ENCODE data around the gene COLEC12. TPM values are rescaled to one million over a fixed set of nuclear protein-coding genes. Genes with fewer than 3 reads are reported as not detected.
A peak's percentile ranks its signal among the peaks of the same experiment; 100 is the strongest.

COLEC12 gene
- total and polyA plus RNA-seq, 9 donors: 0.78 to 20.7 (median 5.9) TPM

DNA sequence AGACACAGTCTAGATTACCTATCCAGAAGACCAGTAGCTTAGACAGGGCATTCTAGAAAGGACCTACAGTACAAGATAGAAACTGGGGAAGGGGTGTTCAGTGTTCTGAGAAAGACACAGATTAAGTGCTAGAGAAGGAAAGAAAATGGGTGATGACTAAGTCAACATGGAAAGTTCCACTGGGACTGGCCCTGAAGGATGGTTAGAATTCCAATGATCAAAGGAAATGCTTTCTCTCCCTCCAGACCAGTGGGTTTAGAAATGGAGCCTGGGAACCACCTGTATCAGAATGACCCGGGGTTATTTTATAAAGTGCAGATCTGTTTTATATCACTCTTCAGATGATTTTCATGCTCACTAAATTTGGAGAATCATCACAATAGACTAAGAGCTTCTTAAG lies 5.8 kb upstream of the COLEC12 start:
- WGBS, 3 donors: 83 to 100% (median 88%) methylated on average over 1 of the region's 1 CpG
- DNase-seq: no peak
- Histone ChIP-seq H3K4me3 (no peak overlapping the region), H3K9me3 (no peaks in the 10 kb centered on the region), H3K27ac (no peak overlapping the region), H3K4me1 (ENCODE audit: insufficient read depth) (no peaks in the 10 kb centered on the region), H3K36me3 (no peaks in the 10 kb centered on the region), H3K27me3 (no peaks in the 10 kb centered on the region)
- intact Hi-C loops (cut with DNase I): no loop called here
- TF ChIP-seq, protein P1, sequence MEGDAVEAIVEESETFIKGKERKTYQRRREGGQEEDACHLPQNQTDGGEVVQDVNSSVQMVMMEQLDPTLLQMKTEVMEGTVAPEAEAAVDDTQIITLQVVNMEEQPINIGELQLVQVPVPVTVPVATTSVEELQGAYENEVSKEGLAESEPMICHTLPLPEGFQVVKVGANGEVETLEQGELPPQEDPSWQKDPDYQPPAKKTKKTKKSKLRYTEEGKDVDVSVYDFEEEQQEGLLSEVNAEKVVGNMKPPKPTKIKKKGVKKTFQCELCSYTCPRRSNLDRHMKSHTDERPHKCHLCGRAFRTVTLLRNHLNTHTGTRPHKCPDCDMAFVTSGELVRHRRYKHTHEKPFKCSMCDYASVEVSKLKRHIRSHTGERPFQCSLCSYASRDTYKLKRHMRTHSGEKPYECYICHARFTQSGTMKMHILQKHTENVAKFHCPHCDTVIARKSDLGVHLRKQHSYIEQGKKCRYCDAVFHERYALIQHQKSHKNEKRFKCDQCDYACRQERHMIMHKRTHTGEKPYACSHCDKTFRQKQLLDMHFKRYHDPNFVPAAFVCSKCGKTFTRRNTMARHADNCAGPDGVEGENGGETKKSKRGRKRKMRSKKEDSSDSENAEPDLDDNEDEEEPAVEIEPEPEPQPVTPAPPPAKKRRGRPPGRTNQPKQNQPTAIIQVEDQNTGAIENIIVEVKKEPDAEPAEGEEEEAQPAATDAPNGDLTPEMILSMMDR (IDR thresholded peaks at IDR 0.05): no peak
- TF ChIP-seq EP300 (IDR thresholded peaks at IDR 0.05) (no peak), POLR2A (IDR thresholded peaks at IDR 0.05) (no peak)

DNA sequence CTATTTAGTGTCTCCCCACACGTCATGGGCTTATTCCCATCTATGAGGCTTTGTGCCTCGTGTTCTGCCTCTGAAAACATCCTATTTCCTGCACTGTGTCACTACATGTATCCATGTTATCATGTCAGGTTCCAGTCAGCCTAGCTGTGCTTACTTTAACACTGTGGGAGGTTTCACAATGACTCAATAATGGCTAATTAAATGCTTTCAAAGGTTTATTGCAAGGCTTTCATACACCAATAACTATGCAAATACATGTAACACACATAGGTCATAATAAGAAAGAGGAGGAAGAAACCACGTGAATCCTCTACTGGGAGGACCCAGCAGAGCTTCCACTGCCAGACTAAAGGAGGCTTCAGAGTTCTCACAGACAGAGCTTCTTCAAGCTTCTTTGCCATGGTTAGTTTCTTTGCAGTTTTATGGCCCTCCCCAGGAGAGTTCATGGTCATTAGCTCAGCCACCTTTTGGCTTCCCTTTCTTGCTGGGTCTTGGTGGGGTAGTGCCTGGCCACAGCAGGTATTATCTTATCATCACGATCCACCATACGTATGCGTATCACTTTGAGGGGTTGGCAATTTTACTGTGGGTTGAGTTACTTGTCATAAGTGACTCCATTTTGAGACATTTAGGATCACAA lies 5.1 kb upstream of the COLEC12 start:
- Histone ChIP-seq H3K4me3 (no peak overlapping the region), H3K27me3 (no peaks in the 10 kb centered on the region), H3K4me1 (ENCODE audit: insufficient read depth) (no peaks in the 10 kb centered on the region), H3K36me3 (no peaks in the 10 kb centered on the region), H3K27ac (no peak overlapping the region), H3K9me3 (no peaks in the 10 kb centered on the region)
- intact Hi-C loops (cut with DNase I): no loop called here
- WGBS, 3 donors: 71 to 78% (median 72%) methylated on average over 6 of the region's 6 CpGs
- TF ChIP-seq EP300 (IDR thresholded peaks at IDR 0.05) (no peak), POLR2A (IDR thresholded peaks at IDR 0.05) (no peak)
- TF ChIP-seq, protein P1 (IDR thresholded peaks at IDR 0.05): no peak
- DNase-seq: no peak

DNA sequence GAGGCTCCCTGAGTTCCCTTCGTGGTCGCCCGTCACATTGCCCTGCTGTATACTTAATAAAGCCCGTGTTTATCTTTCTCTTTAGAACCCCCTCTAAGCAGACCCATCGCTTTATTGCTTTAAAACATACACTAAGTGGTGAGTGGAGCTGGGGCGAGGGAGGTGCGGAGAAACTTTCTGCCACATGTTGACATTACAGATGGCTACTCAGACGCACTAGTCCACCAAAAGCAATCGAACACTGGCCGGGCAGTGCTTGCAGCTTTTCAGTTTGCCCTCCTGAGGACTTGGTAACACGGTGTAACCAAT lies 859 bp upstream of the COLEC12 start:
- Histone ChIP-seq H3K36me3 (no peaks in the 10 kb centered on the region), H3K27me3 (no peaks in the 10 kb centered on the region), H3K9me3 (no peaks in the 10 kb centered on the region), H3K27ac (no peak overlapping the region), H3K4me3 (no peak overlapping the region), H3K4me1 (ENCODE audit: insufficient read depth) (no peaks in the 10 kb centered on the region)
- no peak for DNase-seq
- no peak for TF ChIP-seq EP300 (IDR thresholded peaks at IDR 0.05)
- TF ChIP-seq, protein P1 (IDR thresholded peaks at IDR 0.05): no peak
- no peak for TF ChIP-seq POLR2A (IDR thresholded peaks at IDR 0.05)
- 59 to 69% (median 68%) methylated on average over 11 of the region's 11 CpGs for WGBS, 3 donors
- intact Hi-C loops (cut with DNase I): no loop called here

DNA sequence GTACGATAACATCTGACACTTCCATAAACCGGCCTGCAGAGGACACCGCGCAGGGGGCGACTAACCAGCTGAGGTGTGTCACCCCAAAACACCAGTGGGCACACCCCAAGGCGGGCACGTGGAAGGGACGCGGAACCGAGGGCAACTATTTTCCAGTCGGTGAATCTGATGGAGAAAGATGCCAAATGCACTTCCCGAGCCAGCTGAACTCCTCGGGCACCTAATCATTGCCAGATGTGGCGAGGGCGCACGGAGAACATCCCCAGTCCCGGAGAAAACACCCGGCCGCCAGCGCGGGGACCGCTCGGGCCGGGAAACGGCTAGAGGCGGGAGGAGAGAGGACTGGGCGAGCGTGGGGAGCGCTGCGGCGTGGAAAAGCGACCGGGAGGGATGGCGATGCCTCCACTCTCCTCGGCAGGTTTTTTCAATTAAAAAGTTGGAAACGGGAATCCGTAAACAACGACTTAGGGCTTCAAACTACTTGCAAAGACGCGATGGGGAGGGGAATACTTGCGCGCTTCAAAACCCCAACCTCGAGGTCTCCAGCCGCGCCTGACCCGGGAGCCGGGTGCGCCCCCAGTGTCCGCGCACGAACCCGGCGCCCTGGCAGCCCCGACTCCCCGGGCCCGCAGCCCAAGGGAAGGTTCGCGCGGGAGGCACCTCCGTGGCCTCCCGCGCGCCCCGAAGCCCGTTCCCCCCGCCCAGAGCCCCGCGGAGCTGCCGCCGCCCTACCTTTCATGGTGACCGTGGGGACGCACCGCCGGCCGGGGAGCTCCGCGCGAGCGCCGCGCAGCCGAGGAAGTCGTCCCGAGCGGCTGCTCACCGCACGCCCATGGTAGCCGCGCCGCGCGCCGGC lies 497 bp downstream of the COLEC12 start:
- H3K9me3 ChIP-seq: no peaks in the 10 kb centered on the region

More for the DNA sequence above, 497 bp downstream of the COLEC12 start:
- no peak overlapping the region for H3K27ac ChIP-seq
- H3K4me3 ChIP-seq: peak overlapping the region; percentile 53
- 1 to 2% (median 1%) methylated on average over 56 to 93 of the region's 93 CpGs for WGBS, 3 donors
- no peaks in the 10 kb centered on the region for H3K36me3 ChIP-seq
- peak in 2 of 5 donors; percentile 40 to 49 for DNase-seq
- H3K4me1 ChIP-seq (ENCODE audit: insufficient read depth): no peaks in the 10 kb centered on the region
- H3K27me3 ChIP-seq: no peaks in the 10 kb centered on the region
- no peak for TF ChIP-seq EP300 (IDR thresholded peaks at IDR 0.05)
- TF ChIP-seq POLR2A (IDR thresholded peaks at IDR 0.05): no peak
- TF ChIP-seq, protein P1 (IDR thresholded peaks at IDR 0.05): no peak
- intact Hi-C loops (cut with DNase I): no loop called here
